Gastrocnemius medialis (tissue), 4 donors: ENCODE measurements around the gene LIN54.

Experiments used
- POLR2A ChIP-seq, 2 donors: fragments of 450-650 bp; IDR thresholded peaks; one replicate each; pipeline ENCODE4 v1.6.1; 2017; ENCODE audit warnings: antibody characterized with exemption in 2 of 2, mild to moderate bottlenecking in 2 of 2, moderate library complexity in 2 of 2
- TF ChIP-seq, protein P1 (sequence below), 5 experiments: fragments of 450-650 bp in 3 of 5; fragments of 200-600 bp in 2 of 5; sonication (generic) in 2 of 5; IDR thresholded peaks in 4 of 5; conservative IDR thresholded peaks in 1 of 5; 1 replicate in 4 of 5; 2 replicates in 1 of 5; pipeline ENCODE4 v1.5.1; 2016 to 2019; ENCODE audit warnings: antibody characterized with exemption in 5 of 5, mild to moderate bottlenecking in 3 of 5, moderate library complexity in 3 of 5

- TF ChIP-seq, protein P1, sequence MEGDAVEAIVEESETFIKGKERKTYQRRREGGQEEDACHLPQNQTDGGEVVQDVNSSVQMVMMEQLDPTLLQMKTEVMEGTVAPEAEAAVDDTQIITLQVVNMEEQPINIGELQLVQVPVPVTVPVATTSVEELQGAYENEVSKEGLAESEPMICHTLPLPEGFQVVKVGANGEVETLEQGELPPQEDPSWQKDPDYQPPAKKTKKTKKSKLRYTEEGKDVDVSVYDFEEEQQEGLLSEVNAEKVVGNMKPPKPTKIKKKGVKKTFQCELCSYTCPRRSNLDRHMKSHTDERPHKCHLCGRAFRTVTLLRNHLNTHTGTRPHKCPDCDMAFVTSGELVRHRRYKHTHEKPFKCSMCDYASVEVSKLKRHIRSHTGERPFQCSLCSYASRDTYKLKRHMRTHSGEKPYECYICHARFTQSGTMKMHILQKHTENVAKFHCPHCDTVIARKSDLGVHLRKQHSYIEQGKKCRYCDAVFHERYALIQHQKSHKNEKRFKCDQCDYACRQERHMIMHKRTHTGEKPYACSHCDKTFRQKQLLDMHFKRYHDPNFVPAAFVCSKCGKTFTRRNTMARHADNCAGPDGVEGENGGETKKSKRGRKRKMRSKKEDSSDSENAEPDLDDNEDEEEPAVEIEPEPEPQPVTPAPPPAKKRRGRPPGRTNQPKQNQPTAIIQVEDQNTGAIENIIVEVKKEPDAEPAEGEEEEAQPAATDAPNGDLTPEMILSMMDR (IDR thresholded peaks at IDR 0.05 in 4 of 5, conservative IDR thresholded peaks at IDR 0.05 in 1 of 5), result no peak
- no peak for TF ChIP-seq POLR2A (IDR thresholded peaks at IDR 0.05)
Measured at GRCh38 chr4:82975792-82976191, 34.8 kb downstream of the LIN54 start.
